GM19035 (cell line): ENCODE data around the gene ARFRP1.
A peak's percentile ranks its signal among the peaks of the same experiment; 100 is the strongest.
"Not testable (repeated sequence)": the region's sequence is repeated elsewhere in the genome, so short reads cannot be mapped to it uniquely, and the experiment has no call there.

Experiments
- ATAC-seq: cut with Tn5 transposase; IDR thresholded peaks from one replicate; pipeline ENCODE4 v1.9.1; 2021; ENCODE audit not compliant: unreplicated experiment

Gene ARFRP1

GRCh38 chr20:63678667-63679465, 28.9 kb downstream of the ARFRP1 start:
- no peak for ATAC-seq

- ATAC-seq: no peak
Measured at GRCh38 chr20:63678071-63678470, 29.7 kb downstream of the ARFRP1 start.

- no peak for ATAC-seq
Measured at GRCh38 chr20:63675681-63676368, 32.0 kb downstream of the ARFRP1 start.

- no peak for ATAC-seq
Measured at GRCh38 chr20:63673951-63674350, 33.8 kb downstream of the ARFRP1 start.

GRCh38 chr20:63672666-63673065, 35.1 kb downstream of the ARFRP1 start:
- no peak for ATAC-seq

GRCh38 chr20:63671695-63672094, 36.1 kb downstream of the ARFRP1 start:
- ATAC-seq: not testable (repeated sequence)

- no peak for ATAC-seq
Measured at GRCh38 chr20:63668351-63668750, 39.4 kb downstream of the ARFRP1 start.

GRCh38 chr20:63667858-63668257, 39.9 kb downstream of the ARFRP1 start:
- ATAC-seq: no peak

- ATAC-seq: no peak
Measured at GRCh38 chr20:63665708-63666107, 42.1 kb downstream of the ARFRP1 start.

GRCh38 chr20:63664861-63665594, 42.7 kb downstream of the ARFRP1 start:
- ATAC-seq: no peak

- ATAC-seq: no peak
Measured at GRCh38 chr20:63664143-63664851, 43.5 kb downstream of the ARFRP1 start.

- no peak for ATAC-seq
Measured at GRCh38 chr20:63663332-63664066, 44.3 kb downstream of the ARFRP1 start.

GRCh38 chr20:63662813-63663189, 45.0 kb downstream of the ARFRP1 start:
- no peak for ATAC-seq

- ATAC-seq: no peak
Measured at GRCh38 chr20:63661959-63662812, 45.6 kb downstream of the ARFRP1 start.

GRCh38 chr20:63661108-63661507, 46.7 kb downstream of the ARFRP1 start:
- ATAC-seq: no peak

- no peak for ATAC-seq
Measured at GRCh38 chr20:63660622-63661021, 47.2 kb downstream of the ARFRP1 start.

- not testable (repeated sequence) for ATAC-seq
Measured at GRCh38 chr20:63660174-63660573, 47.6 kb downstream of the ARFRP1 start.

GRCh38 chr20:63659370-63659769, 48.4 kb downstream of the ARFRP1 start:
- ATAC-seq: no peak

- ATAC-seq: peak; percentile 16
Measured at GRCh38 chr20:63658749-63659187, 49.0 kb downstream of the ARFRP1 start.
